ENCODE measurements around the gene MICAL2.
"Not testable (repeated sequence)": the region's sequence is repeated elsewhere in the genome, so short reads cannot be mapped to it uniquely, and the experiment has no call there.

The MICAL2 gene

GRCh38 chr11:12137005-12137690, 26.8 kb downstream of the MICAL2 start:
- DNase-seq (ENCODE audit: low read depth) = no peak

- no peak for DNase-seq (ENCODE audit: low read depth)
Measured at GRCh38 chr11:12137938-12138731, 27.7 kb downstream of the MICAL2 start.

DNA sequence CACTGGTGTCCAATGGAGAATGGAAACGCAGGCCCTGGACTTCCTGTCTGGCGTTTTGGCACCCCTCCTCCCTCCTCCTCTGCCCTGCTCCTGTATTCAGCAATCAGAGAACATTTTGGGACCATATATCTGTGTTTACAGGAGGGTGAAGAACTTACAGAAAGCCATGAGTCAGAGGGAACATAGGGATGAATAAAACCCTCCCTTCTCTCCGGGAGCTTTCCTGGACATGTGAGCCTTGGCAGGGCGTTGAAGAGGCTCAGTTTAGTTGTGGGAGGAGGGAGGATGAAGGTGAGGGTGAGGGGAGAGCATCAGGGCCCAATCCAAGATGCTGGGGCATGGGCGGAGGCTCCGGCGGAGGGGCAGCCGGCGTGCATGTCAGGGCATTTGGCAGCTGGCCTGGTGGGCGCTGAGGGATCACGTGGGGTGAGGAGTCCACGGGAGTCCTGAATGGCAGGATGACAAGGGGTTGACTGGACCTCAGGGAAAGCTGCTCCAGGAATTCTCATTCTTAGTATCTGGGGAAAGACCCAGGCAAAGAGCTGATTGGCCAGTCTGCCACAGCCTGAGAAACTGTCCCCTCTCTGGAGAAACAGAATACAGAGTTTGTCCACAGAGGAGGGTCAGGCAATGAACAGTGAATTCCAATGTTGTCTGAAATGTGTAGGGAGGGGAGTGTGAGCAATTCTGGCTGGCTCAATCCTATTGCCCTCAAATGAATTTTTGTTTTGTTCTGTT, 28.9 kb downstream of the MICAL2 start:
- peak; percentile 81 for DNase-seq (ENCODE audit: low read depth)

DNA sequence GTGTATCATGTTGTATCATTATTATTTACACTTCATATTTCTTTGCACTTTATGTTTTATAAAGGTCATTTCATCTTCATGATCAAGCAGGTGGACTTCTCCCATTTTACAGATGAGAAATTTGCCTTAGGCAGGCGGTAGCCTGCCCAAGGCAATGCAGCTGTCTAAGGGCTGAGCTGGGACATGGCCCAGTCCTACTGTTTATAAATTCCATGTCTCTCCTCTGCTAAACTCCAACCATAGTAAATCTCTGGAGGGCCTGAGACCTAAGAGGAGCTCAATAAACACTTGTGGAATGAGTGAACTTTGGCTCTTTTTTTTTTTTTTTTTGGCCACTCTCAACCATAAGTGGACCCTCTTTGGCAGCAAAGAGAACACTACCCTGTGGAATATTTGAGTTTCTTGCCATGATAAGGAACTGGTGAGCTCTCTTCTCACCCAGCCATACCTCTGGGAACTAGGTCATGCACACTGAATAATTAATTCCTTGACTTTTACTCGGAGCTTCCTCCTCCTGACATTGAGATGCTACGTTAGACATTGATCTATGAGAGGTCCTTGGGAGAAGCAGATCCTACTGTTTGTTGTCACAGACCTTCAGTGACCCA, 29.9 kb downstream of the MICAL2 start:
- DNase-seq (ENCODE audit: low read depth) = no peak

DNA sequence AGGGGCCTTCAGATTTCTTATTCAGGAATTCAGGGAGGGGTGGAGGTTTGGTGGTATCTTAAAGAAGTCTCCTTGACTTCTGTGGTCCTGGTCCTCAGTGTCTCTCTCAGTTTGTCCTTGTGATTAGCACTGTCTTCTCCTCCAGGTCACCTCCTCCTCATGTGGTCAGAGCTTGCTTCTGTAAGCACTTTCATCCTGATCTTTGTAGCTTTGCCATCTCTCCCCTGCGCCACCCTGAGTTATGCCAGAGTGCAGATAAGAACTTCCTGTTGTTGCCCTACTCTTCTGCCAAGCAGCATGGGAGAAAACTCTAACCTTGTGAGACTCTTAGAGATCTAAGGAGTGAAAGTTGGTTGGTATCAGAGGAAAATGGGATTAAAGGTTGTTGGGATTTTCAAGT, 30.9 kb downstream of the MICAL2 start:
- no peak for DNase-seq (ENCODE audit: low read depth)

- DNase-seq (ENCODE audit: low read depth) = no peak
Measured at GRCh38 chr11:12142176-12142575, 31.8 kb downstream of the MICAL2 start.

GRCh38 chr11:12142909-12143308, 32.5 kb downstream of the MICAL2 start:
- no peak for DNase-seq (ENCODE audit: low read depth)

DNA sequence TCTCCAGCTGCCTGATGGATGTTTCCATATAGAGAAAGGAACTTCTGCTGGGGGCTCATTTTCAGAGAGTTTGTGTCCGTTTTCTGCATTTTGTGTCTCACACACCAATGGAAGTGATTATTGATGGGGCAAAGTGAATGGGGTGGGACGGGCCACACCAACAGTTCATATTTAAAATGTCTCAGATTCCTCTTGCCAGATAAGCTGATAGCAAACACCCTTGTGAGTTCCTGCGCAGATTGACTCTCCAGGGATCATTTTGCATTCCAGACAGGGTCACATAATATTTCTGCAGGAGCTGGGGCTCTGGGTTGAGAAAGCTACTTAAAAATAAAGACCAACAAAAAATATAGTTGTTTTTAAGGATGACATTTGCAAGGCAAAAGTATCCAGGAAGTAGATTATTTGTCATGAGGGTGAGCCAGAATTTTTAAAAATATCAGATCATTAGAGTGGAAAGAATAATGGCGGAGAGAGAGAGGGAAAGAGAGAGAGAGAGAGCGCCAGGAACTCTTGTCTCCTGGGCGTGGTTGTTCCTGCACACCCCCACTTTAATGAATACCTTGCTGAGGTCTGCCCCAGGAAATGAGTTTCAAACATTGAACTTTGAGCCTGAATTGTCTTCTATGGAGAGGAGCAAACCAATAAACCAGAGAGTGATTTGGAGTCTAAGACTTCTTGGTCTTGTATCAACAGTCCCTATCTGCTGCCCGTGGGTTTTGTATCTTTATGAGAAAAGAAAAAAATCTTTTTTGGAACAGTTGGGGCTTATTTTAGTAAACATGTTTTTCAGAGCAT, 33.3 kb downstream of the MICAL2 start:
- DNase-seq (ENCODE audit: low read depth) = no peak

DNA sequence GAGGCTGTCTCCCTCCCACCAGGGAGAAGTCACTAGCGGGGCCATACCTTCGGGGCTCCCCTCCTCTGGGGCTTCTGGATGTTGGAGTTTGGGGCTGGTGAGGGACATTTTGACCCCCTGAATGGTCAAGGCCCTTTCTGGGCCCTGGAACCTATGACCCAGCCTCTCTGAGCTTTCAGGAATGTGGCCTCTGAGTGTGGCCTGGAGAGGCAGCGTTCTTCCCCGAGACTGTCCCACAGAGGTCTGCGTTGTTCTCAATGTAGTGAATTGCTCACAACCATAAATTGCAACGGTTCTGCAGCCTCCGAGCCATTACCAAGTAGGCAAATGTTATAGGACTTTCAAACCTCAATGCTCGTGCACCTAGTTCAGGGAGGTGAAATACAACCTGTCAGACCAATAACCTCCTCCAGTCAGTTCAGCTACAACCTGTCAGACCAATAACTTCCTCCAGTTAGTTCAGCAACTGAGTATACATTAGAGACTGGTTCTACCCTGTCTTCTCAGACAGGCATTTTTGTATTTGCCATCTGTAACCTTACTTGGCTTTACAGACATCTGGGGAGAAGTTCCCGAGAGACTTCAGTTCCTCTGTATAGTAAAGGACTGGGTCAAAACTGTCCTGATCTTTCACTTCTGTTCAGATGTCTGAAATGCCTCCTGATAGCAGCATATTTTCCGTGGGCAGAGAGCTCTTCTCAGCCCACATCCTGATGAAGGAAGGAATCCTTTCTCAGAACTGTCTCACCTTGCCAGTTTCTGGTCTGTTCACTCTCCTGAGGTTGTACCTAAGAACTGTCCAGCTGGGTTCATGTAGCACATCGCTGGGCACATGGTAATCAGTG, 34.2 kb downstream of the MICAL2 start:
- DNase-seq (ENCODE audit: low read depth) = no peak

DNA sequence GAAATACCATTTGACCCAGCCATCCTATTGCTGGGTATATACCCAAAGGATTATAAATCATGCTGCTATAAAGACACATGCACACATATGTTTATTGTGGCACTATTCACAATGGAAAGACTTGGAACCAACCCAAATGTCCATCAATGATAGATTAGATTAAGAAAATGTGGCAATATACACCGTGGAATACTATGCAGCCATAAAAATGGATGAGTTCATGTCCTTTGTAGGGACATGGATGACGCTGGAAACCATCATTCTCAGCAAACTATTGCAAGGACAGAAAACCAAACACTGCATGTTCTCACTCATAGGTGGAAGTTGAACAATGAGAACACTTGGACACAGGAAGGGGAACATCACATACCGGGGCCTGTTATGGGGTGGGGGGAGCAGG, 36.3 kb downstream of the MICAL2 start:
- DNase-seq (ENCODE audit: low read depth) = not testable (repeated sequence)

DNA sequence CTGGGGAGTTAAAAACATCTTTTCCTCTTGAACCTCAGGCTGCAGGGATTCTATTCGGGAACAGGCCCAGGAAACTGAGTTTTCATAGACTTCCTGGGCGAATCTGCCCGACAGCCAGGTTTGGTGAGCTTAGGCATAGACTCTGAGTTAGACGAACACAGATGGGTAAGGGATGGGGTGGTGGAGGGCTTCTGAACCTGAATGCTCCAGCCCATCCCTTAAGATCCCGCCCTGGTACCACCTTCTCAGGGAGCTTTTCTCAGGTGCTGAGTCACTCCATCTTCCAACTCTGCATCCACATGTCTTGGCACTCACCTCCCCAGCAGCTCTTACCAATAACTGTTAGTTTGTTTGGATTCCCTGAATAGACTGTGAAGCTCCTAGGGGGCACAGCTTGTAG, 37.4 kb downstream of the MICAL2 start:
- DNase-seq (ENCODE audit: low read depth) = no peak

DNA sequence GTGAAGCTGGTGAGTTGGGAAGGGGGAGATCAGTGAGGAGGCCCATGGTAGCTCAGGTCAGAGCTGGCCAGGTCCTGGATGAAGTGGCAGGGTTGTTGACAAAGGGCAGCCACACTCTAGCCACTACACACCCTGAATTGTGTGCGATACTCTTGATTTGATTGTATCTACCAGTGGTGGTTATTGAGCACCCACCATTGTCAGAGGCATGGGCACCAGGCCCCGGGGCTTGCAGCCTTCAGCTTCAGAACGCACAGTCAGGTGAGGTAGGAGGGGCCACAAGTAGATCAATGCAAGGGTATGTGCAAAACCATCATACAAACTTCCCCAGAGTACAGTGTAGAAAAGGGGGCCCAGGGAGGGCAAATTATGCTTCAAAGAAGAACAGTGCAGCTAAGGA, 38.1 kb downstream of the MICAL2 start:
- DNase-seq (ENCODE audit: low read depth) = no peak

DNA sequence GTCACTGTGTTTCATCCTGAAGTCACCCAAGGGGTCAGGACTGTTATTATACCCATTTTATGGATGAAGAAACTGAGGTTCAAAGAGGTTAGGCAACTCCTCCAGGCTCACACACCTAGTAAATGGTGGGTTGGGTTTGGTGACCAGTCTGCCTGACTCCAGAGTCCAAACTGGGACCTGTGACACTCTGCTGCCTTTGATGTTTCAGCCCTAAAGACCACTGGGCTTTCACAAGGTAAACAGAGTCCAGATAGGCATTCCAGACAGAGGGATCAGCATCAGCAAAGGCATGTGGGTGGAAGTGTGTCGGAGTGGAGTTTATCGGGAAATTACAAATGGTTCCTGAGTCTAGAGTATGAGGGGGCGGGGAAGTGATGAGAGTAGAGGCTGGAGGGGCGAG, 38.5 kb downstream of the MICAL2 start:
- DNase-seq (ENCODE audit: low read depth) = no peak

GRCh38 chr11:12149672-12150225, 39.4 kb downstream of the MICAL2 start:
- no peak for DNase-seq (ENCODE audit: low read depth)

DNA sequence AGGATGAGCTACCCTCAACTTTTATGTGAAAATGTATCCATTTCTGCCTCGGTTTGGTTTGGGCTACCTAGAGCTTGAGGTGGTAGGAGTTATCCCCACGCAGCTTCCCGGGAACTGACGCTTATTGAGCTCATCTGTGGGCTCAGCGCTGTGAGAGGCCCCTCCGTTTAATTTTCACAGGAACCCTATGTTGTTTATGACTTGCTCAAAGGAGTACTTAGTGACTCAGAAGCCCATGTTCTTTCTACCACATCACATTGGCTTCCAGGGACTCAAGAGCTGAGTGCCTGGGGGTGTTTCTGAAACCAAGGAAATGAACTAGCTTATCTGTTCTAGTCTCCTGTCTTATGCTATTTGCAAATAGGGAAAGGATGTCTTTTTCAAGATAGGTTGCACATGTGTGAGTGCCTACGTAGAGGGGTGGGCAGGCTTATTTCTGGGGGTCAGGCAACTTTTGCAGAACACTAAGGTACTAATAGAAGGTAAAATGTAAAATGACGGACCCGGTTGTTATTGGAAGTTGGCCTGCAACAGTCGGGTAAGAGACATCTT, 40.5 kb downstream of the MICAL2 start:
- no peak for DNase-seq (ENCODE audit: low read depth)

DNA sequence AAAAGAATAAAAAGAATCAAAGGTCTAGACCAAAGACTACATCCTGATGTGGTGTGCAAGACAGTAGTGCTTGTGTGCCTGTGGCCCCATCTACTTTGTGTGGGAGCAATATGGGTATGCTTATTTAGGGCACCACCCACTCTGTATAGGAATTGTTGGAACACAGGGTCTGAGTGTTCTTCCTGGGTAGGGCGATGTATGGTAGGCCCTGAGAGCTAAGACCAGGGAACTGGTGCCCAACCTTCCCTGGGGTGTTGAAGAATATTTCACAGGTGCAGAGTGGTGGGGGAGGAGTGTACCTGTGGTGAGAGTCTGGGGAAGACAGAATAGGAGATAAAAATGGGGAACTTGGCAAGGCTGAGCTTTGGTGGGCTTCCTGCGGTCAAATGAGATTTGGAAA, 41.9 kb downstream of the MICAL2 start:
- DNase-seq (ENCODE audit: low read depth) = no peak

DNA sequence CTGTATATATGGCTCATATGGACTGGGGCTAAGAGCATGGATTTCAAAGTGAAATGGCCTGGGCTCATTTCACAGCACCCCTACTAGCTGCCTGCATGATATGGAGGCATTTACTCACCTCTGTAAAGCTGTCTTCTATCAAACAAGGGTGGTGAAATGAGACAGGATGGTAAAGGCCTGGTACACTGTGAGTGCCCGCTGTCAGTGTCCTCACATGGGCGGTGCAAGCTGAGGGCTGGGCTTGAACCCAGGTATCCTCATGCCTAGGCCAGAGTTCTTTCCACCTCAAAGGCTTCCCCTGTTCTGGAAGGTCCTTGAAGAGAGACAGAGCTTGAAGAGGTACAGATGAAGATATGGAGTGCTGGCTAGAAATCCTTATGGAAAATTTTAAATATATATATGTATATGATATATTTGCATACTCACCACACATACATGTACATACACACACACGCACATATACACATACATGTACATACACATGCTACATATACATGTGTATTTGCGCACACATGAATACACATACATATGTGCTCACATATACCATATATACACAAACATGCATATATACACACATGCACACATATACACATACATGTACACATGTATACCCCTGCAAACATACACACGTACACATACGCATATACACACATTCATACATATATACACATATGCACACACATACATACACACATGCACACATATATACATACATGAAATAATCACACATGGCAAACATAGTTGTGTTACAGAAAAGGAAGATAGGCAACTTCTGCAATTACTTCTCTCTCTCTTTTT, 44.7 kb downstream of the MICAL2 start:
- DNase-seq (ENCODE audit: low read depth) = no peak

DNA sequence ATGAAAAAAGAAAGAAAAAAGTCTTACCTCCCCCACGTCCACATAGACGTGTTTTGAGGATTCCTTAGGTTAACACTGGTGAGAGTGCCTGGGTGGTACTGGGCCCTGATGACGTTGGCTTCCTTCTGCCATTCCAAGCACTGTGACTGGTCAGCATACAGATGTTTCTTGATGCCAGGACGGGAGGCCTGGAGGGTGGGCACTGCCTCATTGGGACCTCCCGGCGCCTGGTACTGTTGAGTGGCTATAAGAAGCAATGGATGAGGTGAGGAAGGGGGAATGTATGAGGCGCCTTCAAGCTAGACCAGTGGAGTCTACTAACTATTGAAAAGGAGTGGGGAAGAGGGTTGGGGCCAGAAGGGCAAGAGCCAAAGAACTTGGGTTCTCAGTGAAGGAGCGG, 45.3 kb downstream of the MICAL2 start:
- DNase-seq (ENCODE audit: low read depth) = no peak

Measured in HS-27A (cell line).